Measurements from ENCODE around the gene ZNF419. TPM values are rescaled to one million over a fixed set of nuclear protein-coding genes. Genes with fewer than 3 reads are reported as not detected.

The ZNF419 gene
- total RNA-seq, 1 donor from 2014 or later, result 14.1 TPM

DNA sequence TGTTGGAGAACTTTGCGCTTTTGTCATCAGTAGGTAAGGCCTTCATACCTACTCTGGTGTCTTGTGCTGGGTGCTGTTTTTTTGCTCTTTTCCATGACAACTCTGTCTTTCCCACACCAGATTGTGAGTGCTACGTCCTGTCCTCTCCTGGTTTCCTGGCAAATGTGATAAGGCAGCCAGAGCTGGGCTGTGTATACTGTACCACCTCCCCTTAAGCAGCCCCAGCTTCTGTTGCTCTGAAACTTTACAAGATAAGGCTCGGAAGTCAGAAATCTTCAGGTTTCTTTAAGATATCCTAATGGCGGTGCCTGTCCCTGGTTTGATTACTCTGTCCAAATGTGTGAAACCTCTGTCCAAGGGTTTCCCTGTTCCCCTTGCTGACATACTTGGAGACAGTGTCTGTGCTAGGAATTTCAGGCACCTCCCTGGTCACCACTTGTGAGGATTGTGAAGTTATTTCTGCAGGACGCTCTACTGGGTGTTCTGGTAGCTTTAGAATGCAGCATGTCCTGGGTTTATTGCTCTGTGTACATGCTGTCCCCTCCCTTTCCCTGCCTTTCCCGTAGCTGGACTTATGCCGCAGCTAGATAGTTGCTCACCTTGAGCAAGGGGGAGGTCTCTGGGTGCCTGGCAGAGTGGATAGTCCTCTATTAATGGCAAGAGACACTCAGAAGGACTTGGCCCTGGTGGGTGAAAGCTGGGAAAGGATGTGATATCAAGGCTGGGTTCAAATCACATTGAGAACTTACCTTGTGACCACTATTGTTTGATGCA is 45.4 kb upstream of the ZNF419 start:
- Histone ChIP-seq H3K9me3 (ENCODE audit: insufficient read depth, low read depth, low read length) (peaks cover 61% of the 10 kb centered on the region), H3K9ac (ENCODE audit: low read length) (no peak overlapping the region), H3K79me2 (ENCODE audit: insufficient read depth, low read length) (peaks cover 54% of the 10 kb centered on the region), H2AFZ (ENCODE audit: low read depth, low read length) (no peak overlapping the region), H3K4me2 (ENCODE audit: low read length) (no peak overlapping the region), H4K20me1 (ENCODE audit: insufficient read depth, low read length) (no peaks in the 10 kb centered on the region), H3K36me3 (ENCODE audit: insufficient read depth, low read length) (peaks cover 14% of the 10 kb centered on the region), H3K27me3 (ENCODE audit: insufficient read depth, low read length) (no peaks in the 10 kb centered on the region), H3K4me3 (ENCODE audit: insufficient read depth, low read depth, low read length) (no peak overlapping the region), H3K27ac (ENCODE audit: low read depth, low read length) (no peak overlapping the region), H3K4me1 (ENCODE audit: insufficient read depth, low read length) (no peaks in the 10 kb centered on the region)
- Mint-ChIP-seq H3K27me3 (ENCODE audit: low read depth, unreplicated experiment) (no peaks in the 10 kb centered on the region), H3K4me3 (ENCODE audit: unreplicated experiment) (no peak overlapping the region), H3K4me1 (ENCODE audit: low read depth, unreplicated experiment) (no peaks in the 10 kb centered on the region), H3K27ac (ENCODE audit: unreplicated experiment) (no peak overlapping the region), H3K36me3 (ENCODE audit: low read depth, unreplicated experiment) (peaks cover 43% of the 10 kb centered on the region), H3K9me3 (ENCODE audit: unreplicated experiment) (peaks cover 23% of the 10 kb centered on the region)
- FAIRE-seq (no peak), DNase-seq (ENCODE audit: low read depth) (no peak)
- TF ChIP-seq, protein P1, sequence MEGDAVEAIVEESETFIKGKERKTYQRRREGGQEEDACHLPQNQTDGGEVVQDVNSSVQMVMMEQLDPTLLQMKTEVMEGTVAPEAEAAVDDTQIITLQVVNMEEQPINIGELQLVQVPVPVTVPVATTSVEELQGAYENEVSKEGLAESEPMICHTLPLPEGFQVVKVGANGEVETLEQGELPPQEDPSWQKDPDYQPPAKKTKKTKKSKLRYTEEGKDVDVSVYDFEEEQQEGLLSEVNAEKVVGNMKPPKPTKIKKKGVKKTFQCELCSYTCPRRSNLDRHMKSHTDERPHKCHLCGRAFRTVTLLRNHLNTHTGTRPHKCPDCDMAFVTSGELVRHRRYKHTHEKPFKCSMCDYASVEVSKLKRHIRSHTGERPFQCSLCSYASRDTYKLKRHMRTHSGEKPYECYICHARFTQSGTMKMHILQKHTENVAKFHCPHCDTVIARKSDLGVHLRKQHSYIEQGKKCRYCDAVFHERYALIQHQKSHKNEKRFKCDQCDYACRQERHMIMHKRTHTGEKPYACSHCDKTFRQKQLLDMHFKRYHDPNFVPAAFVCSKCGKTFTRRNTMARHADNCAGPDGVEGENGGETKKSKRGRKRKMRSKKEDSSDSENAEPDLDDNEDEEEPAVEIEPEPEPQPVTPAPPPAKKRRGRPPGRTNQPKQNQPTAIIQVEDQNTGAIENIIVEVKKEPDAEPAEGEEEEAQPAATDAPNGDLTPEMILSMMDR (IDR thresholded peaks at IDR 0.05; ENCODE audit: insufficient read depth, low read depth, low read length), result no peak
- TF ChIP-seq EZH2 (IDR thresholded peaks at IDR 0.05; ENCODE audit: insufficient read depth, low read length), result no peak

DNA sequence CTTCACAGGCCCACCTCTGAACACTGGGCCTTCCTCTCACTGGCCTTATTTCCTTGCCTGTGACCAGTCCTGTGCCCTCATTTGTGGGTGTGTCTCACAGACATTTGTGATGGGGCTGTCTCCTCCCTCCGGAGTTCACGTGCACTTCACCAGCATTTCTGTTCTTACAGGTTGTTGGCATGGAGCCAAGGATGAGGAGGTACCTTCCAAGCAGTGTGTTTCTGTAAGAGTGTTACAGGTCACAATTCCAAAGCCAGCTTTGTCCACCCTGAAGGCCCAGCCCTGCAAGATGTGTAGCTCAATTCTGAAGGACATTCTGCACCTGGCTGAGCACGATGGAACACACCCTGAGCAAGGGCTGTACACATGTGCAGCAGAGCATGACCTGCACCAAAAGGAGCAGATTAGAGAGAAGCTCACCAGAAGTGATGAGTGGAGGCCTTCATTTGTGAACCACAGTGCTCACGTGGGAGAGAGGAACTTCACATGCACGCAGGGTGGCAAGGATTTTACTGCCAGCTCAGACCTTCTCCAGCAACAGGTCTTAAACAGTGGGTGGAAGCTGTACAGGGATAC is 44.3 kb upstream of the ZNF419 start:
- Mint-ChIP-seq H3K9me3 (ENCODE audit: unreplicated experiment) (peaks cover 23% of the 10 kb centered on the region), H3K27me3 (ENCODE audit: low read depth, unreplicated experiment) (no peaks in the 10 kb centered on the region), H3K4me3 (ENCODE audit: unreplicated experiment) (no peak overlapping the region), H3K36me3 (ENCODE audit: low read depth, unreplicated experiment) (peaks cover 40% of the 10 kb centered on the region), H3K4me1 (ENCODE audit: low read depth, unreplicated experiment) (no peaks in the 10 kb centered on the region), H3K27ac (ENCODE audit: unreplicated experiment) (no peak overlapping the region)
- no peak overlapping the region for H3K4me3 ChIP-seq (ENCODE audit: insufficient read depth, low read depth, low read length)
- no peak overlapping the region for H3K9ac ChIP-seq (ENCODE audit: low read length)
- DNase-seq (ENCODE audit: low read depth) (no peak), FAIRE-seq (no peak)
- no peaks in the 10 kb centered on the region for H4K20me1 ChIP-seq (ENCODE audit: insufficient read depth, low read length)
- H2AFZ ChIP-seq (ENCODE audit: low read depth, low read length), result no peak overlapping the region
- H3K36me3 ChIP-seq (ENCODE audit: insufficient read depth, low read length), result peaks cover 14% of the 10 kb centered on the region
- H3K79me2 ChIP-seq (ENCODE audit: insufficient read depth, low read length), result peaks cover 44% of the 10 kb centered on the region
- no peaks in the 10 kb centered on the region for H3K4me1 ChIP-seq (ENCODE audit: insufficient read depth, low read length)
- TF ChIP-seq, protein P1 (IDR thresholded peaks at IDR 0.05; ENCODE audit: insufficient read depth, low read depth, low read length), result no peak
- no peak for TF ChIP-seq EZH2 (IDR thresholded peaks at IDR 0.05; ENCODE audit: insufficient read depth, low read length)
- no peaks in the 10 kb centered on the region for H3K27me3 ChIP-seq (ENCODE audit: insufficient read depth, low read length)
- H3K9me3 ChIP-seq (ENCODE audit: insufficient read depth, low read depth, low read length), result peaks cover 62% of the 10 kb centered on the region
- H3K27ac ChIP-seq (ENCODE audit: low read depth, low read length), result no peak overlapping the region
- no peak overlapping the region for H3K4me2 ChIP-seq (ENCODE audit: low read length)

DNA sequence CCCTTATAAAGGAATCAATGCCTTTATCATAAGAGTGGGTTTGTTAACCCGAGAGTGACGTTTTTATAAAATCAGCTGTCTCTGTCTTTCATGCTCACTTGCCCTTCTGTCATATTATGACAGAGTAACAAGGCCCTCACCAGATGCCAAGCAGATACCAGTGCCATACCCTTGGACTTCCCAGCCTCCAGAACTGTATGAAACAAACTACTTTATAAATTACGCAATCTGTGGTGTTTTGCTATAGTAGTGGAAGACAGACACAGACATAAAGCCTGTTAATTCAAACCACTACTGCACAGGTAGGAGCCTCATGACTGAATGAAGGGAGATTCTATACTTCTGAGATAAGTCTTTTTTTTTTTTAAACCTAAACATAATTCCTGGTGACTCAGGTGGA is 35.2 kb upstream of the ZNF419 start:
- no peaks in the 10 kb centered on the region for H3K79me2 ChIP-seq (ENCODE audit: insufficient read depth, low read length)
- H3K4me2 ChIP-seq (ENCODE audit: low read length), result no peak overlapping the region
- no peak overlapping the region for H3K9ac ChIP-seq (ENCODE audit: low read length)
- no peak overlapping the region for H3K27ac ChIP-seq (ENCODE audit: low read depth, low read length)
- H3K27ac Mint-ChIP-seq (ENCODE audit: unreplicated experiment), result no peak overlapping the region
- H2AFZ ChIP-seq (ENCODE audit: low read depth, low read length), result no peak overlapping the region
- peaks cover 12% of the 10 kb centered on the region for H3K36me3 Mint-ChIP-seq (ENCODE audit: low read depth, unreplicated experiment)
- FAIRE-seq (no peak), DNase-seq (ENCODE audit: low read depth) (no peak)
- H3K4me3 ChIP-seq (ENCODE audit: insufficient read depth, low read depth, low read length), result no peak overlapping the region
- H3K9me3 ChIP-seq (ENCODE audit: insufficient read depth, low read depth, low read length), result peaks cover 11% of the 10 kb centered on the region
- H3K4me1 Mint-ChIP-seq (ENCODE audit: low read depth, unreplicated experiment), result no peaks in the 10 kb centered on the region
- no peaks in the 10 kb centered on the region for H3K27me3 Mint-ChIP-seq (ENCODE audit: low read depth, unreplicated experiment)
- H3K9me3 Mint-ChIP-seq (ENCODE audit: unreplicated experiment), result peaks cover 3% of the 10 kb centered on the region
- H3K36me3 ChIP-seq (ENCODE audit: insufficient read depth, low read length), result no peaks in the 10 kb centered on the region
- H3K27me3 ChIP-seq (ENCODE audit: insufficient read depth, low read length), result no peaks in the 10 kb centered on the region
- no peaks in the 10 kb centered on the region for H4K20me1 ChIP-seq (ENCODE audit: insufficient read depth, low read length)
- H3K4me3 Mint-ChIP-seq (ENCODE audit: unreplicated experiment), result no peak overlapping the region
- no peak for TF ChIP-seq EZH2 (IDR thresholded peaks at IDR 0.05; ENCODE audit: insufficient read depth, low read length)
- TF ChIP-seq, protein P1 (IDR thresholded peaks at IDR 0.05; ENCODE audit: insufficient read depth, low read depth, low read length), result no peak
- H3K4me1 ChIP-seq (ENCODE audit: insufficient read depth, low read length), result no peaks in the 10 kb centered on the region
